GM18505 (cell line): ENCODE data around the gene BIN2.
"Not testable (repeated sequence)": the region's sequence is repeated elsewhere in the genome, so short reads cannot be mapped to it uniquely, and the experiment has no call there.

Experiments used
- ATAC-seq: cut with Tn5 transposase; IDR thresholded peaks from one replicate; pipeline ENCODE4 v1.9.1; 2021; ENCODE audit not compliant: unreplicated experiment
- POLR2A ChIP-seq: IDR thresholded peaks from 4 replicates; pipeline ENCODE4 v1.6.1; 2011; ENCODE audit warnings: borderline replicate concordance; ENCODE audit not compliant: insufficient read depth, insufficient read length; ENCODE audit errors: extremely low read depth

The BIN2 gene

GRCh38 chr12:51311389-51311788 is 12.6 kb downstream of the BIN2 start:
- ATAC-seq: no peak
- no peak for TF ChIP-seq POLR2A

GRCh38 chr12:51307655-51308593 is 16.1 kb downstream of the BIN2 start:
- no peak for TF ChIP-seq POLR2A
- no peak for ATAC-seq

GRCh38 chr12:51306507-51306906 is 17.5 kb downstream of the BIN2 start:
- no peak for ATAC-seq
- no peak for TF ChIP-seq POLR2A

GRCh38 chr12:51300768-51301167 is 23.2 kb downstream of the BIN2 start:
- not testable (repeated sequence) for ATAC-seq

- ATAC-seq: no peak
- TF ChIP-seq POLR2A: no peak
Measured at GRCh38 chr12:51295651-51296050, 28.3 kb downstream of the BIN2 start.

- ATAC-seq: not testable (repeated sequence)
Measured at GRCh38 chr12:51294097-51294496, 29.9 kb downstream of the BIN2 start.

GRCh38 chr12:51293696-51294095 is 30.3 kb downstream of the BIN2 start:
- TF ChIP-seq POLR2A: no peak
- no peak for ATAC-seq

GRCh38 chr12:51291603-51292513 is 32.1 kb downstream of the BIN2 start:
- not testable (repeated sequence) for ATAC-seq

- TF ChIP-seq POLR2A: no peak
- no peak for ATAC-seq
Measured at GRCh38 chr12:51285843-51286242, 38.1 kb downstream of the BIN2 start.

- TF ChIP-seq POLR2A: no peak
Measured at GRCh38 chr12:51281202-51281924, 42.6 kb downstream of the BIN2 start.

GRCh38 chr12:51275088-51275487 is 48.9 kb downstream of the BIN2 start:
- ATAC-seq: no peak

More at GRCh38 chr12:51281202-51281924, 42.6 kb downstream of the BIN2 start:
- no peak for ATAC-seq

GRCh38 chr12:51272810-51273209 is 51.2 kb downstream of the BIN2 start:
- ATAC-seq: not testable (repeated sequence)

More at GRCh38 chr12:51275088-51275487, 48.9 kb downstream of the BIN2 start:
- TF ChIP-seq POLR2A: no peak

- TF ChIP-seq POLR2A: no peak
- ATAC-seq: no peak
Measured at GRCh38 chr12:51270951-51271518, 52.9 kb downstream of the BIN2 start.
